ENCODE results near the gene IFNA7.

Gene IFNA7

GRCh38 chr9:21160178-21160577 lies 41.8 kb downstream of the IFNA7 start:
- no peak for DNase-seq
- Histone ChIP-seq H3K27me3 (ENCODE audit: insufficient read depth, low read depth, severe bottlenecking) (no peaks in the 10 kb centered on the region), H3K9me3 (ENCODE audit: severe bottlenecking) (no peaks in the 10 kb centered on the region), H3K27ac (no peak overlapping the region), H3K4me3 (ENCODE audit: low read depth, low read length) (no peak overlapping the region), H3K36me3 (no peaks in the 10 kb centered on the region)
- TF ChIP-seq CTCF (IDR thresholded peaks at IDR 0.05; ENCODE audit: low read depth, low read length) = no peak

- H3K9me3 ChIP-seq (ENCODE audit: severe bottlenecking) = no peaks in the 10 kb centered on the region
- peaks cover 10% of the 10 kb centered on the region for H3K27me3 ChIP-seq (ENCODE audit: insufficient read depth, low read depth, severe bottlenecking)
- no peak for DNase-seq
- no peaks in the 10 kb centered on the region for H3K36me3 ChIP-seq
- H3K27ac ChIP-seq = no peak overlapping the region
- no peak for TF ChIP-seq CTCF (IDR thresholded peaks at IDR 0.05; ENCODE audit: low read depth, low read length)
- no peak overlapping the region for H3K4me3 ChIP-seq (ENCODE audit: low read depth, low read length)
These were observed 46.5 kb downstream of the IFNA7 start for GRCh38 chr9:21155501-21155900.

GRCh38 chr9:21154018-21154608 lies 47.9 kb downstream of the IFNA7 start:
- peak; percentile 47 for TF ChIP-seq CTCF (IDR thresholded peaks at IDR 0.05; ENCODE audit: low read depth, low read length)
- peak; percentile 7 for DNase-seq
- Histone ChIP-seq H3K27me3 (ENCODE audit: insufficient read depth, low read depth, severe bottlenecking) (peaks cover 10% of the 10 kb centered on the region), H3K9me3 (ENCODE audit: severe bottlenecking) (no peaks in the 10 kb centered on the region), H3K27ac (no peak overlapping the region), H3K36me3 (no peaks in the 10 kb centered on the region), H3K4me3 (ENCODE audit: low read depth, low read length) (no peak overlapping the region)

- Histone ChIP-seq H3K36me3 (no peaks in the 10 kb centered on the region), H3K27ac (no peak overlapping the region), H3K4me3 (ENCODE audit: low read depth, low read length) (no peak overlapping the region), H3K9me3 (ENCODE audit: severe bottlenecking) (no peaks in the 10 kb centered on the region), H3K27me3 (ENCODE audit: insufficient read depth, low read depth, severe bottlenecking) (peaks cover 10% of the 10 kb centered on the region)
- no peak for TF ChIP-seq CTCF (IDR thresholded peaks at IDR 0.05; ENCODE audit: low read depth, low read length)
- no peak for DNase-seq
These were observed 48.5 kb downstream of the IFNA7 start for GRCh38 chr9:21153336-21154017.

Data from WERI-Rb-1 (cell line).